GM12891 (cell line): ENCODE measurements around the gene ASIC3.

Experiments
- PAX5 ChIP-seq: IDR thresholded peaks from 2 replicates; pipeline ENCODE4 v1.6.1; 2011; ENCODE audit warnings: low read length, moderate library complexity, mild to moderate bottlenecking; ENCODE audit not compliant: insufficient read depth, severe bottlenecking
- POLR2A ChIP-seq: IDR thresholded peaks from 2 replicates; pipeline ENCODE4 v1.6.1; 2011; ENCODE audit warnings: low read depth, low read length, control low read depth
- POLR2AphosphoS5 ChIP-seq: IDR thresholded peaks from 2 replicates; pipeline ENCODE4 v1.6.1; 2011; ENCODE audit warnings: low read depth, low read length, control low read depth
- POU2F2 ChIP-seq: IDR thresholded peaks from 2 replicates; pipeline ENCODE4 v1.6.1; 2011; ENCODE audit warnings: low read depth, mild to moderate bottlenecking, control low read depth, low read length, moderate library complexity
- SPI1 ChIP-seq: IDR thresholded peaks from 2 replicates; pipeline ENCODE4 v1.6.1; 2011; ENCODE audit warnings: low read depth, low read length, control low read depth
- TAF1 ChIP-seq: IDR thresholded peaks from 2 replicates; pipeline ENCODE4 v1.6.1; 2011; ENCODE audit warnings: low read depth, low read length, control low read depth

DNA sequence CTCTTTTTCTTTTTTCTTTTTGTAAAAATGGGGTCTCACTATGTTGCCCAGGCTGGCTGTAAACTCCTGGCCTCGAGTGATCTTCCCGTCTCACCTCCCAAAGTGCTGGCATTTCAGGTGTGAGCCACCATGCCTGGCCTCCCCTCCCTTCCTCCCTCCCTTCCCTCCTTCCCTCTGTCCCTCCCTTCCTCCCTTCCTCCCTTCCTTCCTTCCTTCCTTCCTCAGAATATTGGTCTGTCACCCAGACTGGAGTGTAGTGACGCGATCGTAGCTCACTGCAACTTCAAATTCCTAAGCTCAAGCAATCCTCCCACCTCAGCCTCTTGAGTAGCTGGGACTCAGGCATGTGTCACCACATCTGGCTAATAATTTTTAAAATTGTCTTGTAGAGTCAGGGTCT lies 46.3 kb downstream of the ASIC3 start:
- TF ChIP-seq POLR2AphosphoS5 = no peak
- TF ChIP-seq POLR2A = no peak
- TF ChIP-seq TAF1 = no peak
- no peak for TF ChIP-seq PAX5
- TF ChIP-seq SPI1 = no peak
- no peak for TF ChIP-seq POU2F2
